NCI-H187 treated with DMSO at 0.1 percent for 48 hours (cell line): Measurements from ENCODE around the gene SLC24A3.

Source experiments
- DNase-seq: peaks from one replicate; lab custom pipeline; 2025; lab: John Stamatoyannopoulos, UW

SLC24A3 gene

GRCh38 chr20:19598117-19598850 lies 385.8 kb downstream of the SLC24A3 start:
- DNase-seq: no peak

GRCh38 chr20:19599200-19599599 lies 386.8 kb downstream of the SLC24A3 start:
- no peak for DNase-seq

- DNase-seq: no peak
These were observed 387.6 kb downstream of the SLC24A3 start for GRCh38 chr20:19600042-19600441.

- no peak for DNase-seq
These were observed 388.8 kb downstream of the SLC24A3 start for GRCh38 chr20:19601126-19601810.

- DNase-seq: no peak
These were observed 390.4 kb downstream of the SLC24A3 start for GRCh38 chr20:19602675-19603375.

- DNase-seq: no peak
These were observed 390.9 kb downstream of the SLC24A3 start for GRCh38 chr20:19603376-19603750.

- DNase-seq: no peak
These were observed 393.5 kb downstream of the SLC24A3 start for GRCh38 chr20:19605786-19606485.

- no peak for DNase-seq
These were observed 397.3 kb downstream of the SLC24A3 start for GRCh38 chr20:19609642-19610223.

GRCh38 chr20:19615629-19616028 lies 403.2 kb downstream of the SLC24A3 start:
- no peak for DNase-seq

GRCh38 chr20:19616081-19616480 lies 403.6 kb downstream of the SLC24A3 start:
- no peak for DNase-seq

GRCh38 chr20:19616620-19617019 lies 404.2 kb downstream of the SLC24A3 start:
- DNase-seq: no peak

- DNase-seq: no peak
These were observed 404.8 kb downstream of the SLC24A3 start for GRCh38 chr20:19617256-19617655.

- DNase-seq: no peak
These were observed 406.3 kb downstream of the SLC24A3 start for GRCh38 chr20:19618711-19619110.

- DNase-seq: no peak
These were observed 407.5 kb downstream of the SLC24A3 start for GRCh38 chr20:19619904-19620430.

GRCh38 chr20:19620446-19620845 lies 408.0 kb downstream of the SLC24A3 start:
- no peak for DNase-seq

GRCh38 chr20:19621072-19621471 lies 408.6 kb downstream of the SLC24A3 start:
- no peak for DNase-seq

- no peak for DNase-seq
These were observed 412.0 kb downstream of the SLC24A3 start for GRCh38 chr20:19624221-19624965.

- DNase-seq: no peak
These were observed 413.0 kb downstream of the SLC24A3 start for GRCh38 chr20:19625426-19625825.

GRCh38 chr20:19626896-19627295 lies 414.5 kb downstream of the SLC24A3 start:
- DNase-seq: no peak

- peak; percentile 7 for DNase-seq
These were observed 416.2 kb downstream of the SLC24A3 start for GRCh38 chr20:19628570-19629134.

GRCh38 chr20:19631410-19631809 lies 419.0 kb downstream of the SLC24A3 start:
- DNase-seq: no peak
